ENCODE results near the gene SPATA2.
"Not testable (repeated sequence)": the region's sequence is repeated elsewhere in the genome, so short reads cannot be mapped to it uniquely, and the experiment has no call there.

SPATA2 gene

GRCh38 chr20:49901588-49901987, 13.7 kb downstream of the SPATA2 start:
- DNase-seq = no peak

GRCh38 chr20:49899541-49900383, 15.6 kb downstream of the SPATA2 start:
- DNase-seq = no peak

GRCh38 chr20:49896204-49896603, 19.1 kb downstream of the SPATA2 start:
- DNase-seq = no peak

- DNase-seq = not testable (repeated sequence)
These were observed 19.7 kb downstream of the SPATA2 start for GRCh38 chr20:49895474-49896093.

GRCh38 chr20:49894073-49894470, 21.3 kb downstream of the SPATA2 start:
- no peak for DNase-seq

GRCh38 chr20:49893242-49894072, 21.9 kb downstream of the SPATA2 start:
- DNase-seq = no peak

GRCh38 chr20:49892817-49893216, 22.5 kb downstream of the SPATA2 start:
- DNase-seq = no peak

- DNase-seq = peak; percentile 31
These were observed 23.1 kb downstream of the SPATA2 start for GRCh38 chr20:49892260-49892659.

GRCh38 chr20:49891476-49892110, 23.7 kb downstream of the SPATA2 start:
- DNase-seq = no peak

GRCh38 chr20:49890471-49891361, 24.6 kb downstream of the SPATA2 start:
- no peak for DNase-seq

GRCh38 chr20:49889935-49890333, 25.4 kb downstream of the SPATA2 start:
- DNase-seq = no peak

GRCh38 chr20:49889001-49889934, 26.1 kb downstream of the SPATA2 start:
- DNase-seq = no peak

GRCh38 chr20:49888212-49889000, 26.9 kb downstream of the SPATA2 start:
- peak; percentile 90 for DNase-seq

- DNase-seq = no peak
These were observed 27.8 kb downstream of the SPATA2 start for GRCh38 chr20:49887251-49888211.

GRCh38 chr20:49886571-49887213, 28.6 kb downstream of the SPATA2 start:
- no peak for DNase-seq

GRCh38 chr20:49885558-49886332, 29.6 kb downstream of the SPATA2 start:
- no peak for DNase-seq

- DNase-seq = no peak
These were observed 32.0 kb downstream of the SPATA2 start for GRCh38 chr20:49883246-49883802.
